IPS-11a (cell line): ENCODE measurements around the gene QPRT.
"Not testable (repeated sequence)": the region's sequence is repeated elsewhere in the genome, so short reads cannot be mapped to it uniquely, and the experiment has no call there.

Source experiments
- H3K4me3 ChIP-seq: one replicate; pipeline ENCODE4 v1.5.1; 2013; ENCODE audit warnings: low read depth, low read length, control low read depth

Gene QPRT

GRCh38 chr16:29678691-29679267 is at the start of gene QPRT:
QPRT (plus strand) TSS chr16:29679180; CDS start chr16:29679198, 18 bp downstream.
- H3K4me3 ChIP-seq = peak within 1 kb of the TSS; percentile 45

DNA sequence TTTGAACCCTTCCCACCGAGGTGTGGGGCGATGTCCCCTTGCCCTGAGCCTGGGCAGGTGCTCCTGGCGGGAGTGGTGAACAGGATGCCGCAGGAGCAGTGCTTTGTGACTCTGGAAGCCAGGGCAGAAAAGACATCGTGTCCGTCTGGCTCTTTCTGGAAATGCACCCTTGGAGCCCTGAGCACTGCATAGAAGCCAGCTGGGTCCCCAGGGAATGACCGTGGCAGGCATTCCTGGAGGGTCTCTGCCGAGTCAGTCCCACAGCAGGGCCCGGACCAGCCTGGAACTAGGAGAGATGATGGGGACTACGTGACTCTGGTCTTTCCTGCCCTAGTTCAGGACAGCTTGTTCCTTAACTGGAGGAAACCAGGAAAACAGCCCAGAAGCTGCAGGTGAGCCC is 49.7 kb upstream of the QPRT start:
- H3K4me3 ChIP-seq = not testable (repeated sequence)

GRCh38 chr16:29631658-29632057 is 47.3 kb upstream of the QPRT start:
- not testable (repeated sequence) for H3K4me3 ChIP-seq

- not testable (repeated sequence) for H3K4me3 ChIP-seq
Measured at GRCh38 chr16:29635902-29636301, 43.1 kb upstream of the QPRT start.

GRCh38 chr16:29636368-29636767 is 42.6 kb upstream of the QPRT start:
- not testable (repeated sequence) for H3K4me3 ChIP-seq

DNA sequence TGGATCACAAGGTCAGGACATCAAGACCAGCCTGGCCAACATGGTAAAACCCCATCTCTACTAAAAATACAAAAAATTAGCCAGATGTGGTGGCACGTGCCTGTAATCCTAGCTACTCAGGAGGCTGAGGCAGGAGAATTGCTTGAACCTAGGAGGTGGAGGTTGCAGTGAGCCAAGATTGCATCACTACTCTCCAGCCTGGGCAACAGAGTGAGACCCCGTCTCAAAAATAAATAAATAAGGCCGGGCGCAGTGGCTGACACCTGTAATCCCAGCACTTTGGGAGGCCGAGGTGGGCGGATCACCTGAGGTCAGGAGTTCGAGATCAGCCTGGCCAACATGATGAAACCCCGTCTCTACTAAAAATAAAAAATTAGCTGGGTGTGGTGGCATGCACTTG is 40.2 kb upstream of the QPRT start:
- H3K4me3 ChIP-seq = not testable (repeated sequence)

GRCh38 chr16:29641561-29641960 is 37.4 kb upstream of the QPRT start:
- no peak overlapping the region for H3K4me3 ChIP-seq

DNA sequence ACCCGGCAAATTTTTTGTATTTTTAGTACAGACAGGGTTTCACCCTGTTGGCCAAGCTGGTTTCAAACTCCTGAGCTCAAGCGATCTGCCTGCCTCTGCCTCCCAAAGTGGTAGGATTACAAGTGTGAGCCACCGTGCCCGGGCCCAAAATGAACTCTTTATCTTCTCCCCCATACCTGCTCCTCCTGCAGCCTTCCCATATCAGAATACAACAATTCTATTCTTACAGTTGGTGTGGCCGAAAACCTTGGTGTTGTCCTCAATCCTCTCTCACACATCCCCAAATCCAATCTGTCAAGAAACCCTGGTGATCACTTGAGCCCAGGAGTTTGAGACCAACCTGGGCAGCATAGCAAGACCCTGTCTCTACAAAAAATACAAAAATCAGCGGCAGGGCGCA is 35.4 kb upstream of the QPRT start:
- H3K4me3 ChIP-seq = no peak overlapping the region

DNA sequence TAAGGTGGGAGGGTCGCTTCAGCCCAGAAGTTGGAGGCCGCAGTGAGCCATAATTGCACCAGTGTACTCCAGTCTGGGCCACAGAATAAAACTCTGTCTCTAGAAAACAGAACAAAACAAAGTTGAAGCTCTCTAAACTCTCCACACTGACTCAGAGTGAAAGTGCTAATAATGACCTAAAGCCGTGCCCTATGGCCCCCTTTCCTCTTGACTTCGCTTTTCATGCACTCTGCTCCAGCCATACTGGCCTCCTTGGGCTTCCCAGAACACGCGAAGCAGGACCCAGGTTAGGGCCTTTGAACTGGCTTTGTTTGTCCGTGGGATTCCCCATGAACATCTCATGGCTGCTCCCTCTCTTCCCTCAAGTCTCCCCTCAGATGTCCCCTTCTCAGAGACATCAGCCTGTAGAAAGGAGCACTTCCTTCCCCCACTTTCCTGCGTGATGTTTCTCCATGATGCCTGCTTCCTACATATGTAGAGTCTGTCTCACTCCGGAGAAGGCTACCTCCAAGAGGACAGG is 34.6 kb upstream of the QPRT start:
- H3K4me3 ChIP-seq = no peak overlapping the region

DNA sequence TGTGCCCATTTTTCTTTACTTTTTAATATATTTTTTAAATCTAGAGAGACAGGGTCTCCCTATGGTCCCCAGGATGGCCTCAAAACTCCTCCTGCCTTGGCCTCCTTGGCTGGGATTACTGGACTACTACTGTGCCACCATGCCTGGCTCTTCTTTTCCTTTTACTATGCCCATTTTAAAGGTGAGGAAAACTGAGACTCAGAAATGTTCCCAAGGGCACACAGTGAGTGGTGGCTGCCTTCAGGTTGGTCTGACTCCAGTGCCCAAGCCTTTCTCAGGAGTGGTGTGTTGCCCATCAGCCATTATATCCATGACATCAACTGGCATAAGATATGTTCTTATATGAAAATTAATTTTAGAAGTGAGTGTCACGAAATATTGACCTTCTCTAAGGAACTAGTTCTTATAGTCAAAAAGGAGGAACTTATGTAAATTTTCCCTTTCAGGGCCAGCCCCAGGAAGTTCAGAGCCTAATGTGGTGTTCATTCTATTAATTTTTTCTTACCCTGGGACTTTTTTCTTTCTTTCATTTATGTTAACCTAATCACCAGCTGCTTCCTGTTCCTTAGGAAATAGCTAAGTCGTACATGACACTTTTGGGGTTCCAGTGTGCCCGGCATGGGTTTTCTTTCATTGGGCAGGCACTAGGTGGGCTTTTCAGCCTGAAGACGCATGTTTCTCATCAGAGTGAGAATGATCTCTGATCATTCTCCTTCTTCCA is 33.8 kb upstream of the QPRT start:
- no peak overlapping the region for H3K4me3 ChIP-seq

DNA sequence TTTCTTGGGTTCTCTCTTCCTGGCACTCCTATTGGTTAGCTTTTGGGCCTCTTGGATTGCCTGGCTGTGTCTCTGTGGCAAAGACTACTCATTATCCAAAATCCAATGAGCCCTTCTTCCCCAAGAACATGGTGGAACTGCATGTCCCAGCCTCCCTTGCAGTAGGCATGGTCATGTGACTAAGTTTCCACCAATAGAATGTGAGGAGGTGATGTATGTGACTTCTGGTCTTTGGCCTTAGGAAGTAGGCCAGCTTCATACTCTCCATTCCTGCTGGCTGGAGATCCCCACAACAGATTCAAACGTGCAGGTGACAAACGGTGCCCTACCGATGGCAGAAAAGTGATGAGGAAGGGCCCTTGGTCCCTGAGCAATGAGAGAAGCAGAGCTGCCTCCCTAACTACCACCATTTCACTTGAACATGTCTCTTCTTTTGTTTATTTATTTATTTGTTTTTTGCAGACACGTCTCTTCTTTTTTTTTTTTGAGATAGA is 33.2 kb upstream of the QPRT start:
- H3K4me3 ChIP-seq = no peak overlapping the region

DNA sequence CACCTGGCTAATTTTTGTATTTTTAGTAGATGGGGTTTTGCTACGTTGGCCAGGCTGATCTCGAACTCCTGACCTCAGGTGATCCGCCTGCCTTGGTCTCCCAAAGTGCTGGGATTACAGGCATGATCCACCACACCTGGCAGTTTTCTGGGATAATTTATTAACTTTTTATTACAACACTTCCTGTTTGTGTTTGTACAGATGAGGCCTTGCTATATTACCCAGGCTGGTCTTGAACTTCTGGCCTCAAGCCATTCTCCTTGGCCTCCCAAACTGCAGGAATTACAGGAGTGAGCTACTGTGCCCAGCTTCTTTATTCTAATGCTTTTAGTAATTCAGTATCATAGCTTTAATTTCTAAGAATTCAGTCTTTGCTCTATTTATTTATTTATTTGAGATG is 32.0 kb upstream of the QPRT start:
- no peak overlapping the region for H3K4me3 ChIP-seq

DNA sequence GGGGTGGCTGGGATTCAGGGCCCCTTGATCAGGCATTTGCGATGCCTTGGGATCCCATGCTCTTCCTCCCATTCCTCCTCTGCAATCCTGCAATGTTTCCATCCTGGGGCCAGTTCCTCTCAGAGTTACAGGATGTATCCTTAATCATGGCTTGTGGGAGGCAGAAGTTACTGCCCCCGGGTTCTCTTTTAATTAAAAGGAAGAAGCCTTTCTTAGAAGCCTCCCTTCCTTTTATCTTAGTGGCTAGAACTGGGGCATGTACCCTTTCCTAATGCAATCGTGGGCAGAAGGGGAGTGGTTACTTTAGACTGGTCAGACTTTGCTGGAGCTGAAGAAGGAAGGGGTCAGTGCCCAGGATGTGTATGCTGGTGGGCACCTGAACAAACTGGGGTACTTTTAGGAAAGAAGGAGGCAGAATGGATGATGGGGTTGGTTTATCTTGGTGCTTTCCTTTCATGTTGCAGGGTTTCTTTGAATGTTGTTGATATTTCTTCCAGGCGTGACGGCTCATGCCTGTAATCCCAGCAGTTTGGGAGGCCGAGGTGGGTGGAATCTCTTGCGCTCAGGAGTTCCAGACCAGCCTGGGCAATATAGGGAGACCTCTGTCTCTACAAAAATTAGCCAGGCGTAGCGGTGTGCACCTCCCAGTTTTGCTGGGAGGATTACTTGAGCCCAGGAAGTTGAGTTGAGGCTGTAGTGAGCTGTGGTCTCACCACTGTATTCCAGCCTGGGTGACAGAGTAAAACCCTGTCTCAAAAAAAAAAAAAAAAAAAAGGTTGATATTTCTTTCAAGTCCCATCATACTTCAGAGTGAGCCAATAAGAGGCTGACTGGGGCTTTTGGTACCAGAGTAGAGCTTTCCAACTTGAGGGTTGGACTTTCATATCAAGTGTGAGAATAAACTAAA is 29.1 kb upstream of the QPRT start:
- H3K4me3 ChIP-seq = no peak overlapping the region

DNA sequence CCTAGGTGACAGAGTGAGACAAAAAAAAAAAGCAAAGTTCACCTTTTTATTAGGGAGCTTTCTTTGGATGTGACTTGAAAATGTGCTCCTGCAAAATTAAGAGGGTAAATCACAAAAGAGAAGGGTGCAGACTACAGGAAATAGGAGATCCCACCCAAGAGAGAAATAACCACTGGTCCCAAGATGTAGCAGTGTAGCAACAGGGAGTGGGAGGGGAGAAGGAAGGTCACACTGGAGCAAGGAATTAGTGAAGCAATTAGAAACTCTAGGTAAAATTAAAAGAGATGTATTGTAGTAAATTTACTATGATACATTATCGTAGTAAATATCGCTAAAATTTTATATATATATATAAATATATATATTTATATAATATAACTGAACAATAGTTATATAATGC is 28.2 kb upstream of the QPRT start:
- H3K4me3 ChIP-seq = no peak overlapping the region

DNA sequence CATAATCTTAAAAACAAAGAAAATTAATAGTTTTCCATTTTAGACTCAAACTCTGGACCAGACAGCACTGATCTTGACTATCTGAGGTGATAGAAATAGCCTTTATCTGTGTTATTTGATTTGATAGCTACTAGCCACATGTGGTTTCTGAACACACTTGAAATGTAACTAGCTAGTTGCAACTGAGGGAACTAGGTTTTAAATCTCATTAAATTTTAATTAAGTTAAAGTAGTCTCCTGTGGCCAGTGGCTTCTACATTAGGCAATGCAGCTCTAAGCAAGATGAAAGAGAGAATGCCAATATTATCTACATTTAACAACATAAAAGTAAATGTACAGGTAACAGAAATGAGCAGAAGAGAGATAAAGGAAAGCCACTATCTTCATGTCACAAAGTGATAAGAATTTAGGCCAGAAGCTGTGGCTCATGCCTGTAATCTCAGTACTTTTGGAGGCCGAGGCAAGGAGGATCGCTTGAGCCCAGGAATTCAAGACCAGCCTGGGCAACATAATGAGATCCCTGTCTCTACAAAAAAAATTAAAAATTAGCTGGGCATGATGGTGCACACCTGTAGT is 27.1 kb upstream of the QPRT start:
- H3K4me3 ChIP-seq = no peak overlapping the region

- H3K4me3 ChIP-seq = no peak overlapping the region
Measured at GRCh38 chr16:29653471-29653870, 25.5 kb upstream of the QPRT start.

DNA sequence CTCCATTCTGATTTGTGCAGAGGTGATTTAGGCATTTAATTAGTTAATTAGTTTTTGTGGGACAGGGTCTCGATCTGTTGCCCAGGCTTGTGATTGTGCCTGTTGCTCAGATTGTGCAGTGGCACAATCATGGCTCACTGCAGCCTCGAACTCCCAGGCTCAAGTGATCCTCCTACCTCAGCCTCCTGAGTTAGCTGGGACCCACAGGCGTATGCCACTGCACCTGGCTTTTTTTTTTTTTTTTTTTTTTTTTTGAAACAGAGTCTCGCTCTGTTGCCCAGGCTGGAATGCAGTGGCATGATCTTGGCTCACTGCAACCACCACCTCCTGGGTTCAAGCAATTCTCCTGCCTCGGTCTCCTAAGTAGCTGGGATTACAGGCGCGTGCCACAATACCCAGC is 25.1 kb upstream of the QPRT start:
- not testable (repeated sequence) for H3K4me3 ChIP-seq

DNA sequence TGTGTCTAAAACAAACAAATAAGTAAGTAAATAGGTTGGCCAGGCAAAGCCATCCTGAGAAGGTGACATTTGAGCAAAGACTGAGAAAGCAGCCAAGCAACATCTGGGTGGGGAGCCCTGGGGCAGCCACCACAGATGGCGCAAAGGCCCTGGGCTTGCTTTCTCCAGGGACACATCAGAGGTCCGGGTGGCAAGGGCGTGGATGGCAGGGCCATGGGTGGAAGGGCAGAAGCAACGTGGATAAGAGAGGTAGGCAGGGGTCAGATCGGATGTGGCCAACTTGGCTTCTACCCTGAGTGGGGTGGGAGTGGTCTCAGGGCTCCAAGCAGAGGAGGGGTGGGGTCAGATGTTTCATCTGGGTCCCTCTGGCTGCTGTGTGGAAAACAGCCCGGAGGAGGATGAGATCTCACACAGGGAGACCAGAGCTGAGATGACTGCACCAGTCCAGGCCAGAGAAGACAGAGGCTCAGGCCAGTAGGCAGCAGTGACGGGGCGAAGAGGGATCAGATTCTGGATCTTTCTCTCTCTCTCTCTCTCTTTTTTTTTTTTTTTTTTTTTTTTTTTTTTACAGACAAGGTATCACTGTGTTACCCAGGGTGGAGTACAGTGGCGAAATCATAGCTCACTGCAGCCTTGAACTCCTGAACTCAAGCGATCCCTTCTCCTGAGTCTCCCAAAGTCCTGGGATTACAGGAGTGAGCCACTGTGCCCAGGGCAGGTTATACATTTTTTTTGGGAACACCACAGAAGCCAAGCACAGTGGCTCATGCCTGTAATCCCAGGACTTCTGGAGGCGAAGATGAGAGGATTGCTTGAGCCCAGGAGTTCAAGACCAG is 22.1 kb upstream of the QPRT start:
- no peak overlapping the region for H3K4me3 ChIP-seq

- H3K4me3 ChIP-seq = no peak overlapping the region
Measured at GRCh38 chr16:29658705-29659104, 20.3 kb upstream of the QPRT start.

DNA sequence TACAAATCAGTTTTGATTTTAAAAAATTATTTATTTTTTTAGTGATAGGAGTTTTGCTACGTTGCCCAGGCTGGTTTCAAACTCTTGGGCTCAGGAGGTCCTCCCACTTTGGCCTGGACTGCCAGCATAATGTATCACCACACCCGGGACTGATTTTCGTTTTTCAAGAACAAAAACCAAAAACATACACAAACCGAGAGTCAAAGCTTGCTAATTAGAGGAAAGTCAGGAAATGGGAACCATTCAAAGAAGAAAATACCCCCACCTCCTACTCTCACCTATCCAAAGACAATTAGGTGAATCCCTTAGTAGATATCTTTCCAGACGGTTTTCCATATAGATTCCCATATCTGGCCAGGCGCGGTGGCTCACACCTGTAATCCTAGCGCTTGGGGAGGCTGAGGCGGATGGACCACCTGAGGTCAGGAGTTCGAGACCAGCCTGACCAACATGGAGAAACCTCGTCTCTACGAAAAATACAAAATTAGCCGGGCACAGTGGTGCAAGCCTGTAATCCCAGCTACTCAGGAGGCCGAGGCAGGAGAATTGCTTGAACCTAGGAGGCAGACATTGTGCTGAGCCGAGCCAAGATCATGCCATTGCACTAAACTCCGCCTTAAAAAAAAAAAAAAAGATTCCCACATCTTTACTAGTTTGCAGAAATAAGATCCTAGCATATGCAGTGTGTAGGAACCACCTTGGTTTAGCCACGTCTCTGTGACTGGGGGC is 16.8 kb upstream of the QPRT start:
- H3K4me3 ChIP-seq = no peak overlapping the region
